Fibroblast of lung (primary cell): ENCODE results near the gene AKNAD1. TPM values are rescaled to one million over a fixed set of nuclear protein-coding genes. Genes with fewer than 3 reads are reported as not detected.

Experiments
- DNase-seq, 2 donors: peaks; one replicate each; pipeline versions ENCODE4 v3.0.0 to v3.0.0-alpha.2; 2010; ENCODE audit warnings: low read depth in 2 of 2
- H2AFZ ChIP-seq: 2 replicates; pipeline ENCODE4 v1.5.1; 2012; ENCODE audit warnings: low read length, control low read depth, inconsistent platforms
- H3K27ac ChIP-seq: 2 replicates; pipeline ENCODE4 v1.5.1; 2011; ENCODE audit warnings: low read length, control low read depth; ENCODE audit not compliant: insufficient read depth
- H3K27me3 ChIP-seq: 2 replicates; pipeline ENCODE4 v1.5.1; 2011; ENCODE audit warnings: mild to moderate bottlenecking, low read length; ENCODE audit not compliant: control insufficient read depth, insufficient read depth
- H3K36me3 ChIP-seq: 2 replicates; pipeline ENCODE4 v1.5.1; 2011; ENCODE audit warnings: low read length; ENCODE audit not compliant: control insufficient read depth, insufficient read depth
- H3K4me1 ChIP-seq: 2 replicates; pipeline ENCODE4 v1.5.1; 2011; ENCODE audit warnings: low read length; ENCODE audit not compliant: control insufficient read depth, insufficient read depth; ENCODE audit errors: extremely low read depth
- H3K4me2 ChIP-seq: 2 replicates; pipeline ENCODE4 v1.5.1; 2011; ENCODE audit warnings: low read length, control low read depth; ENCODE audit not compliant: insufficient read depth; ENCODE audit errors: extremely low read depth
- H3K4me3 ChIP-seq, 4 experiments: fragments of 200-600 bp in 1 of 4; sonication (generic) in 1 of 4; replicated peaks in 1 of 4; 2 replicates each; pipeline ENCODE4 v1.5.1; 2011 to 2016; ENCODE audit warnings: low read length in 4 of 4, low read depth in 3 of 4, mild to moderate bottlenecking in 3 of 4, control low read depth in 2 of 4, inconsistent platforms in 1 of 4, mixed read lengths in 1 of 4; ENCODE audit not compliant: insufficient read depth in 1 of 4; ENCODE audit errors: control extremely low read depth in 1 of 4
- H3K79me2 ChIP-seq: 2 replicates; pipeline ENCODE4 v1.5.1; 2012; ENCODE audit warnings: mild to moderate bottlenecking, low read length, inconsistent platforms; ENCODE audit not compliant: control insufficient read depth, insufficient read depth
- H3K9ac ChIP-seq: 2 replicates; pipeline ENCODE4 v1.5.1; 2011; ENCODE audit warnings: mild to moderate bottlenecking, low read length, control low read depth; ENCODE audit not compliant: insufficient read depth
- H3K9me3 ChIP-seq: 2 replicates; pipeline ENCODE4 v1.5.1; 2012; ENCODE audit warnings: low read depth, low read length; ENCODE audit not compliant: control insufficient read depth, insufficient read depth
- H4K20me1 ChIP-seq: 2 replicates; pipeline ENCODE4 v1.5.1; 2011; ENCODE audit warnings: low read length; ENCODE audit not compliant: control insufficient read depth, insufficient read depth; ENCODE audit errors: extremely low read depth
- EZH2 ChIP-seq: IDR thresholded peaks from 2 replicates; pipeline ENCODE4 v1.5.1; 2012; ENCODE audit warnings: low read length, control low read depth, mild to moderate bottlenecking; ENCODE audit errors: missing control alignments
- polyA plus RNA-seq, 2 donors: library from polyadenylated mRNA; depleted of rRNA in 1 of 2; stranded (reverse) in 1 of 2; unstranded in 1 of 2; fragments of >200 nt; gene quantifications; 2 replicates each; pipeline ENCODE4 v1.2.1, GENCODE V29; 2011 to 2012; ENCODE audit warnings: missing spikeins in 1 of 2
- total RNA-seq: library from RNA; depleted of rRNA; stranded (reverse); fragments of >200 nt; gene quantifications from 2 replicates; pipeline ENCODE4 v1.2.1, GENCODE V29; 2014
- TF ChIP-seq, protein P1 (sequence below), 2 donors: IDR thresholded peaks in 1 of 2; conservative IDR thresholded peaks in 1 of 2; 1 replicate in 1 of 2; 2 replicates in 1 of 2; pipeline ENCODE4 v1.5.1; 2011 to 2012; ENCODE audit warnings: low read length in 2 of 2, control low read depth in 1 of 2, inconsistent platforms in 1 of 2, low read depth in 1 of 2, mild to moderate bottlenecking in 1 of 2

AKNAD1 gene
- total and polyA plus RNA-seq, 2 donors (not counting 1 experiment from before 2014, with no cell fraction given): 0.17 to 1.2 TPM

DNA sequence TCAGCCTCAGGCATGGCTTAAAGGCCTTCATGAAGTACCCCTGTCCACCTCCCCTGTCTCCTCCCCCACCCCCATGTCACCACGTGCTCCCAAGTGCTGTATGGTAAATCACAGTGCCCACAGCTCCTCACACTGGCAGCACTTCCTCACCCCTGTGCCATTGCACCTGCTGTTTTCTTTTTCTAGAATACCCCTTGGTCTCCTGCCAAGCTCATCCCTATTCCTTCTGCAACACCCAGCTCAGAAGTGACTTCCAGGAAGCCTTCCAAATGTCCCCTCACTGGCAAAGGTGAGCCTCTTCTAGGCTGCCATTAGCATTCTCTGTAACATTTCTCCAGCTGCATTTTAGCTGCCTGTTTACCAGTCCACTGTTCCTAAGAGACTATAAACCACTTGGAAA lies 9.4 kb downstream of the AKNAD1 start:
- no peaks in the 10 kb centered on the region for H3K79me2 ChIP-seq
- H3K27me3 ChIP-seq: no peaks in the 10 kb centered on the region
- no peak overlapping the region for H3K4me2 ChIP-seq
- no peak overlapping the region for H2AFZ ChIP-seq
- H3K4me3 ChIP-seq: no peak overlapping the region
- H3K9ac ChIP-seq: no peak overlapping the region
- no peak for TF ChIP-seq EZH2
- TF ChIP-seq, protein P1, sequence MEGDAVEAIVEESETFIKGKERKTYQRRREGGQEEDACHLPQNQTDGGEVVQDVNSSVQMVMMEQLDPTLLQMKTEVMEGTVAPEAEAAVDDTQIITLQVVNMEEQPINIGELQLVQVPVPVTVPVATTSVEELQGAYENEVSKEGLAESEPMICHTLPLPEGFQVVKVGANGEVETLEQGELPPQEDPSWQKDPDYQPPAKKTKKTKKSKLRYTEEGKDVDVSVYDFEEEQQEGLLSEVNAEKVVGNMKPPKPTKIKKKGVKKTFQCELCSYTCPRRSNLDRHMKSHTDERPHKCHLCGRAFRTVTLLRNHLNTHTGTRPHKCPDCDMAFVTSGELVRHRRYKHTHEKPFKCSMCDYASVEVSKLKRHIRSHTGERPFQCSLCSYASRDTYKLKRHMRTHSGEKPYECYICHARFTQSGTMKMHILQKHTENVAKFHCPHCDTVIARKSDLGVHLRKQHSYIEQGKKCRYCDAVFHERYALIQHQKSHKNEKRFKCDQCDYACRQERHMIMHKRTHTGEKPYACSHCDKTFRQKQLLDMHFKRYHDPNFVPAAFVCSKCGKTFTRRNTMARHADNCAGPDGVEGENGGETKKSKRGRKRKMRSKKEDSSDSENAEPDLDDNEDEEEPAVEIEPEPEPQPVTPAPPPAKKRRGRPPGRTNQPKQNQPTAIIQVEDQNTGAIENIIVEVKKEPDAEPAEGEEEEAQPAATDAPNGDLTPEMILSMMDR (conservative IDR thresholded peaks at IDR 0.05 in 1 of 2, IDR thresholded peaks at IDR 0.05 in 1 of 2; ENCODE audit: low read depth in 1 of 2, low read length in 2 of 2): no peak
- no peaks in the 10 kb centered on the region for H3K36me3 ChIP-seq
- H3K9me3 ChIP-seq: no peaks in the 10 kb centered on the region
- no peaks in the 10 kb centered on the region for H3K4me1 ChIP-seq
- no peak overlapping the region for H3K27ac ChIP-seq
- no peaks in the 10 kb centered on the region for H4K20me1 ChIP-seq
- no peak for DNase-seq

DNA sequence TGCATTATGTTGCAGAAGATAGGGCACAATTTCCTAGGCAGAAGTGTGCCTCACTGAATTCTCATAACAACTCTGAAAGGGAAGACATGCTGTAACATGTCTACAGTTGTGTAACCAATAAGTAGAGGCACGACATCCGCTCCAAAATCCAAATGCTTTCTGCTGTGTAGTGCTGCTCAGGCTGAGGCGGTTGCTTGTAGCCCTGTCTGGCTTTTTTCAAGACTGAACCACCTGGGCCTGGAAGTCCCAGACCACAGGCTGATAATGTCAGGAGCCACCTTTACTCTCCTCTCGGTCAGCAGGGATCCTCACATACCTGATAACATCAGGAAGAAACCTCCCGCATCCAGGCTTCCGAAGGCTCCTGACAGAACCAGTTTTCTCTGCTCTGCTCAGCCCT lies 10.9 kb downstream of the AKNAD1 start:
- H3K9ac ChIP-seq: no peak overlapping the region
- no peak overlapping the region for H3K27ac ChIP-seq
- H2AFZ ChIP-seq: no peak overlapping the region
- H3K36me3 ChIP-seq: no peaks in the 10 kb centered on the region
- no peak for DNase-seq
- H3K79me2 ChIP-seq: no peaks in the 10 kb centered on the region
- TF ChIP-seq, protein P1 (conservative IDR thresholded peaks at IDR 0.05 in 1 of 2, IDR thresholded peaks at IDR 0.05 in 1 of 2; ENCODE audit: low read depth in 1 of 2, low read length in 2 of 2): no peak
- TF ChIP-seq EZH2: no peak
- no peaks in the 10 kb centered on the region for H3K4me1 ChIP-seq
- H3K4me3 ChIP-seq: no peak overlapping the region
- no peaks in the 10 kb centered on the region for H3K9me3 ChIP-seq
- H3K4me2 ChIP-seq: no peak overlapping the region
- H3K27me3 ChIP-seq: no peaks in the 10 kb centered on the region
- H4K20me1 ChIP-seq: no peaks in the 10 kb centered on the region

DNA sequence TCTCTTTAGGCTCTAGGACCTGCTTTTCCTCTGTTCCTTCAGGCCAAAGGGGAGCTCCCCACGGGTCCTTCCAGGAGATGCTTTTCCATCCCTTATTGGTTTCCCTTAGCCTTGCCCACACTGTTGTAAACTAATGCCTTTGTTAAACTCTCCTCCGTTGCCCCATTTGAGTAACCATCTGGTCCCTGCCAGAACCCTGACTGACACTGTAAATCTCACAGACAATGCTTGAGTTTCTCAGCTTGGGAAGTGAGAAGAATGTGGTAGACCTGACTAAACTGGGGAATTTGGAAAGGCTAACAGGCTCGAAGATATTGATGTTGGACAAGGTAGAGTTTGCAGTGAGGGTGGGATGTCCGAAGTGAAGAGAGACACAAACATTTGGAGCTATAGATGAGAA lies 11.4 kb downstream of the AKNAD1 start:
- no peaks in the 10 kb centered on the region for H3K27me3 ChIP-seq
- H3K79me2 ChIP-seq: no peaks in the 10 kb centered on the region
- no peaks in the 10 kb centered on the region for H3K4me1 ChIP-seq
- H3K36me3 ChIP-seq: no peaks in the 10 kb centered on the region
- no peaks in the 10 kb centered on the region for H4K20me1 ChIP-seq
- no peak overlapping the region for H2AFZ ChIP-seq
- no peak overlapping the region for H3K4me3 ChIP-seq
- H3K4me2 ChIP-seq: no peak overlapping the region
- no peak for DNase-seq
- no peak overlapping the region for H3K9ac ChIP-seq
- no peaks in the 10 kb centered on the region for H3K9me3 ChIP-seq
- no peak for TF ChIP-seq EZH2
- TF ChIP-seq, protein P1 (conservative IDR thresholded peaks at IDR 0.05 in 1 of 2, IDR thresholded peaks at IDR 0.05 in 1 of 2; ENCODE audit: low read depth in 1 of 2, low read length in 2 of 2): no peak
- no peak overlapping the region for H3K27ac ChIP-seq
